ENCODE measurements around the gene PKD2L1.
A peak's percentile ranks its signal among the peaks of the same experiment; 100 is the strongest.
"Not testable (repeated sequence)": the region's sequence is repeated elsewhere in the genome, so short reads cannot be mapped to it uniquely, and the experiment has no call there.

PKD2L1 gene

DNA sequence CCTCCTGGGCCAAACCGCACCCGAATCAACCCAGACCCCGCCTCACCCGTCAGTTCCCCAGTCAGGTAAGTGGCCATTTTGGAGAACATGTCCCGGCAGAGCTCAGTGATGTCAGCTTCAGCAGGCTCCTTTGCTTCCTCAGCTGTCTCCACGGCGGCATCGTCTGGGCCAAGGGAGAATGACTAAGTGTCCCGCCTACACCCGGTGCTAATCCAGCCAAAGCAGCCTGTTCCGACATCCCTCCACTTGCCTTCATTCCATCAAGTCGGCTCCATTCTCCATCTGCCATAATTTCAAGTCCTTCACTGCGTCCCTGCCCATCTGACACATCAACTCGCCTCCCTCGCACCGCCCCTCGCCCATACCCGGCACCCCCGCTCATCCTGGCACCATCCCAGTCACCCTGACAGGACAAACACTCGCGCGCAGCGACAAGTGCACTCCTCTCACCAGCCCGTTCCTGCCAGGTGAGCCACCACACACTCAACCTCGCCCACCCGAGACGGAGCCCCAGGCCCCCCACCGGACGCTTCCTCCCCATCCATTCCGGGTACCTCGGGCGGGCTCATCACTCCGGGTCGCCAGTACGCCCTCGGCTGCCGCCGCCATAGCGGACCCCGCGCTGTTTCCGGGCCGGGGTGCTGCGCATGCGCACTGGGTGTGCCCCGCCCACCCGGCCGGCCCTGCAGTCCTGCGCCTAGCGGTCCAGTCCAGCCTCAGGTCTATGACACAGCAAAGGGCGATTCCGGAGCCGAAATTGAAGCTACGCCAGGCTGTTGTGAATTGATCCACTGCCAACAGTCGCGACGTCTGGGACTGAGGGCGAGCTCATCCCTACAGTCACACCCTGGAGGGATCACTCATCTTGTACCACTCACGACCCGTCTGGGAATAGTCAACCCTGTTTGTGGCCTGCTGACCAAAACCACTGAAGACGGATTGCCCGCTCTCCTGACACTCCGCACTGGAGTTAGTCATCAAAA is 43.7 kb downstream of the PKD2L1 start, which contains the start of gene BLOC1S2:
Gene BLOC1S2, minus strand, starts transcription at position 630 of the 983 bp plus-strand sequence. Its CDS starts 21 bp downstream, at position 609.
- peak; percentile 86 for DNase-seq (ENCODE audit: low read depth)

DNA sequence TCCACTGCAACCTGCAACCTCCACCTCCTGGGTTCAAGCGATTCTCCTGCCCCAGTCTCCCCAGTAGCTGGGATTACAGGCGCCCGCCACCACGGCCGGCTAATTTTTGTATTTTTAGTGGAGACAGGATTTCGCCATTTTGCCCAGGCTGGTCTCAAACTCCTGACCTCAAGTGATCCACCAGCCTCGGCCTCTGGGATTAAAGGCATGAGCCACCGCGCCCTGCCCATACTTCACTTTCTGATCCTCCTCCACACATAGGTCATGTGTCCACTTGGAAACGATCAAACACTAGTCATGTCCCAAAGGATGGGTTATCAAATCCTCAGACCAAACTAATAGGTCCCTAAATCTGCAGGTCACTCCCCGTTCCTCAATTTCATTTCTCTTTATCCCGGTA is 44.7 kb downstream of the PKD2L1 start:
- not testable (repeated sequence) for DNase-seq (ENCODE audit: low read depth)

GRCh38 chr10:100282907-100283306 is 47.1 kb downstream of the PKD2L1 start:
- DNase-seq (ENCODE audit: low read depth) = no peak

DNA sequence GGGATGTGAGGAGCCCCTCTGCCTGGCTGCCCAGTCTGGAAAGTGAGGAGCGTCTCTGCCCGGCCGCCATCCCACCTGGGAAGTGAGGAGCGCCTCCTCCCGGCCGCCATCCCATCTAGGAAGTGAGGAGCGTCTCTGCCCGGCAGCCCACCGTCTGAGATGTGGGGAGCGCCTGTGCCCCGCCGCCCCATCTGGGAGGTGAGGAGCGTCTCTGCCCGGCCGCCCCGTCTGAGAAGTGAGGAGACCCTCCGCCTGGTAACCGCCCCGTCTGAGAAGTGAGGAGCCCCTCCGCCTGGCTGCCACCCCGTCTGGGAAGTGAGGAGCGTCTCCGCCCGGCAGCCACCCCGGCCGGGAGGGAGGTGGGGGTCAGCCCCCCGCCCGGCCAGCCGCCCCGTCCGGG is 53.1 kb downstream of the PKD2L1 start:
- DNase-seq (ENCODE audit: low read depth) = not testable (repeated sequence)

GRCh38 chr10:100267239-100268104 is 62.6 kb downstream of the PKD2L1 start, which contains the start of gene CWF19L1:
TSS of gene CWF19L1 (minus strand) at chr10:100267638. CDS start at chr10:100267593, 45 bp downstream.
- peak; percentile 51 for DNase-seq (ENCODE audit: low read depth)

DNA sequence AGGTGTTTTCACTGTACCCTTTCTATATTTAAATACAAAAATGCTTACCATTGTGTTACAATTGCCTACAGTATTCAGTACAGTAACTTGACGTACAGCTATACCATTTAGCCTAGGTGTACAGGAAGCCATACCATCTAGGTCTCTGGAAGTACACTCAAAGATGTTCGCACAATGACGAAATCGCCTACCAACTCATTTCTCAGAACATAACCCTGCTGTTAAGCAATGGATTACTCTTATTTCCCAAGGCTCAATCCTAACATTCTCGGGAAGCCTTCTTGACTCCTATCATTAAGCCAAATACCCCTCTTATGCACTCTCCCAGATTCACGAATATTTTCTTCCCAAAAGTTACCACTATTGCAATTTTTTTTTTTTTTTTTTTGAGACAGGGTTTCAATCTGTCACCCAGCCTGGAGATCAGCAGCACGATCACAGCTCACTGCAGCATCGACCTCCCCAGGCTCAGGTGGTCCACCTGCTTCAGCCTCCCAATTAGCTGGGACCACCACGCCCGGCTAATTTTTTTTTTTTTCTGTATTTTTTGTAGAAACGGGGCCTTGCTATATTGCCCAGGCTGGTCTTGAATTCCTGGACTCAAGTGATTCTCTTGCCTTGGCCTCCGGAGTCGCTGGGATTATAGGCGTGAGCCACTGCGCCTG is 64.1 kb downstream of the PKD2L1 start:
- no peak for DNase-seq (ENCODE audit: low read depth)

DNA sequence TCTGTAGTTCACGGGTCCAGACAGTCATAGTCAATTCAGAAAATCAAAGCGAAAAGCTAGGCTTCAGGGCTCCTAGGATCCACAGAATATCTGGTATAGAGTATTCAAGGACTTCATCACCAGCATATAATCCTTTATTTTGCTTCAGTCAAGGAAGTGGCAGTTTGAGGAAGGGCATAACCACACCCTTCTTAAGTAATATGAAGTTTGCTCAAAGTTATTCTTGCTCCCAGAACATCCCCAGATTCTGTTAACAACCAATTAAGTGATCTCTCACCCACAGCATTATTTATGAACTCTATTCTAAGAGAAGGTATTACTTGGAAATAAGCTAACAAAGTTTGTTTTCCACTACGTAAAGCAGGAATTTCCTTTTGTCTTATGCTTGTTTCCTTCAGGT is 75.8 kb downstream of the PKD2L1 start:
- DNase-seq (ENCODE audit: low read depth) = no peak

DNA sequence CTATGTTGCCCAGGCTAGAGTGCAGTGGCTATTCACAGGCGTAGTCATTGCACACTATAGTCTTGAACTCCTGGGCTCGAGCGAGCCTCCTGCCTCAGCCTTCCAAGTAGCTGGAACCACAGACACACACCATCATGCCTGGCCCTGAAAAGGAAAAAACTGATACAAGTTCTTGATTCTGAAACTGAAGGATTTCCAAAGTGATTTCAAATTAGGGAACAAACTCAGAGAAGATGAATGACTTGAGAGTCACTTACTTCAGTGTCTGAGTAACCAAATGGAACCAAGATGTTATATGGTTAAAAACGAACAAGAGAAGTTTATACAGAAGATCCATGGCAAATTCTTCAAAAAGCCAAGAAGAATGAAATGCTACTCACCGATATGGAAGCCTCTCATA is 77.0 kb downstream of the PKD2L1 start:
- DNase-seq (ENCODE audit: low read depth) = no peak

GRCh38 chr10:100248820-100249219 is 81.2 kb downstream of the PKD2L1 start:
- no peak for DNase-seq (ENCODE audit: low read depth)

GRCh38 chr10:100245484-100246220 is 84.4 kb downstream of the PKD2L1 start:
- DNase-seq (ENCODE audit: low read depth) = no peak

DNA sequence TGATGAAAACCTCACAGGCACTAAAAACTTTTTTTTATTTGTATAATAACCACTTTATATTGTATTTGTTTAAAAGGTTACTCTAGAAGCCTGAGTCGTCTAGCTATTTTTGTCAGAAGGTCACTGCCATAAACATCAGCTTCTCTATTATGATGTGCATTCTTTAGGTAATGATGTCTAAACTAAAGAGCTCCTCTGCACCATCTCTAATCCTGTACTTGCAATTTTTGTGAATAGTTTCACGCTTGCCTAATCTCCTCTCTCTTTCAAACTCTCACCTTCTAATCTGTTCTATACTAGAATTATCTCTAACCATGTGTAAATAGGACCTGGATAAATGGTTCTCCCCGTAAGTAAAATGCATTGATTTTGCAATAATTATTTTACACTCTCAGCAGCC is 90.2 kb downstream of the PKD2L1 start:
- no peak for DNase-seq (ENCODE audit: low read depth)

GRCh38 chr10:100238429-100238828 is 91.6 kb downstream of the PKD2L1 start:
- DNase-seq (ENCODE audit: low read depth) = no peak

All from stimulated activated CD8-positive, alpha-beta memory T cell treated with anti-CD3 and anti-CD28 coated beads, Interleukin-12 subunit alpha, Interleukin-12 subunit beta, amount 100 ng/mL, for 4 hours (primary cell).